Effector memory CD4-positive, alpha-beta T cell (primary cell): ENCODE results near the gene PVRIG.
A peak's percentile ranks its signal among the peaks of the same experiment; 100 is the strongest.
"Not testable (repeated sequence)": the region's sequence is repeated elsewhere in the genome, so short reads cannot be mapped to it uniquely, and the experiment has no call there.

ENCODE experiments used
- DNase-seq, 3 donors: peaks; one replicate each; pipeline ENCODE4 v3.0.0-alpha.2; 2020
- H3K27ac ChIP-seq: 2 replicates; pipeline ENCODE4 v1.7.0; 2013; ENCODE audit warnings: mild to moderate bottlenecking, low read length, moderate library complexity; ENCODE audit not compliant: insufficient read depth, poor library complexity, severe bottlenecking
- H3K27me3 ChIP-seq: replicated peaks from 2 replicates; pipeline ENCODE4 v1.7.0; 2013; ENCODE audit warnings: mild to moderate bottlenecking, low read length; ENCODE audit not compliant: insufficient read depth, control insufficient read depth, poor library complexity, severe bottlenecking
- H3K36me3 ChIP-seq: 2 replicates; pipeline ENCODE4 v1.7.0; 2013; ENCODE audit warnings: mild to moderate bottlenecking, low read length, moderate library complexity; ENCODE audit not compliant: control insufficient read depth, insufficient read depth
- H3K4me1 ChIP-seq: 2 replicates; pipeline ENCODE4 v1.7.0; 2013; ENCODE audit warnings: low read length, mild to moderate bottlenecking; ENCODE audit not compliant: control insufficient read depth, insufficient read depth, poor library complexity, severe bottlenecking
- H3K4me3 ChIP-seq: 2 replicates; pipeline ENCODE4 v1.7.0; 2013; ENCODE audit warnings: low read length, low read depth, mild to moderate bottlenecking; ENCODE audit not compliant: insufficient read depth, poor library complexity, severe bottlenecking
- H3K9me3 ChIP-seq: 2 replicates; pipeline ENCODE4 v1.7.0; 2013; ENCODE audit warnings: mild to moderate bottlenecking, low read length, moderate library complexity; ENCODE audit not compliant: control insufficient read depth
- total RNA-seq, 3 donors: gene quantifications; one replicate each; lab custom pipeline; 2026; lab: John Stamatoyannopoulos, UW

The PVRIG gene
- total RNA-seq, result 0.26 to 0.77 (median 0.35) reads per million in 3 donors

- Histone ChIP-seq H3K4me1 (peaks cover 34% of the 10 kb centered on the region), H3K27ac (peak within 1 kb of the TSS; percentile 96), H3K4me3 (peak within 1 kb of the TSS; percentile 81)
- H3K9me3 ChIP-seq, H3K27me3 ChIP-seq, H3K36me3 ChIP-seq: not testable (repeated sequence)
- peak in 1 of 3 donors; percentile 10 for DNase-seq
Measured at GRCh38 chr7:100219801-100220585, at the start of gene PVRIG. PVRIG (plus strand) TSS chr7:100219949; CDS start chr7:100219971, 22 bp downstream.

DNA sequence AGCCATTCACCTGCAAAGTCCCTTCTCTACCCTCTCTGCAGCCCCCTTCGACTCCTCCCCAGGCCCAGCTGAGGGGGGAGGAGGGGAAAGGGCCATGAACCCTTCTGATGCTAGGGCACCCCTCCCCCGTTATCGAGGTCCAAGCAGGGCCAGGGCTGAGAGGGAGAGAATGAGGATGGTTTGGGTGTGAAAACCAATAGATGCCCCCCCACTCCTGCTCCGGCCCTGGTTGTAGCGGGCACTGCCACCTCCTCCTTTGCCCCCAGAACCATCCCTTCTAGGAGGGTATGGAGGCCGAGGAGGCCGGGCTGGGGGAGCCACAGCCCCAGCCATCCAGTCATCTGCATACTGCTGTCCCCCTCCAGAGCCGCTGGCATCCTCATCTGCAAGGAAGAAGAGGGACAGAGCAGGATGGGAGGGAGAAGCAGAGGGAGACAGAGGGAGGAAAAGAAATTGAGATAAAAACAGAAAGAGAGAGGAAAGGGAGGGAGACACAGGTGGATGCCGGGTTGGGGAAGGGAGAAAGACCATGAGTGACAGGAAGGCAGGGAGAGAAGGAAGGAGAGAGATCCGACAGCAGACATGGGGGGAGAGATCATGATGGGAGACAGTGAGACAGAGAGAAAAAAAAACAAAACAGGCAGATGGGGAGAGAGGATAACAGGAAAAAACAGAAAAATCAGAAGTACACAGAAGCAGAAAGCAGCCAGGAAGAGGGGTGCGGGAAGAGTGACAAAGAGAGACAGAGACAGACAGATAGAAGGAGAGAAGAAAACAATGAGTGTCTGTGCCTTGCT is 49.5 kb upstream of the PVRIG start:
- H3K9me3 ChIP-seq, result no peaks in the 10 kb centered on the region
- H3K4me1 ChIP-seq, result peaks cover 41% of the 10 kb centered on the region
- H3K36me3 ChIP-seq, result no peaks in the 10 kb centered on the region
- H3K4me3 ChIP-seq, result no peak overlapping the region
- H3K27ac ChIP-seq, result peak overlapping the region; percentile 11
- no peak for DNase-seq
- no peaks in the 10 kb centered on the region for H3K27me3 ChIP-seq

DNA sequence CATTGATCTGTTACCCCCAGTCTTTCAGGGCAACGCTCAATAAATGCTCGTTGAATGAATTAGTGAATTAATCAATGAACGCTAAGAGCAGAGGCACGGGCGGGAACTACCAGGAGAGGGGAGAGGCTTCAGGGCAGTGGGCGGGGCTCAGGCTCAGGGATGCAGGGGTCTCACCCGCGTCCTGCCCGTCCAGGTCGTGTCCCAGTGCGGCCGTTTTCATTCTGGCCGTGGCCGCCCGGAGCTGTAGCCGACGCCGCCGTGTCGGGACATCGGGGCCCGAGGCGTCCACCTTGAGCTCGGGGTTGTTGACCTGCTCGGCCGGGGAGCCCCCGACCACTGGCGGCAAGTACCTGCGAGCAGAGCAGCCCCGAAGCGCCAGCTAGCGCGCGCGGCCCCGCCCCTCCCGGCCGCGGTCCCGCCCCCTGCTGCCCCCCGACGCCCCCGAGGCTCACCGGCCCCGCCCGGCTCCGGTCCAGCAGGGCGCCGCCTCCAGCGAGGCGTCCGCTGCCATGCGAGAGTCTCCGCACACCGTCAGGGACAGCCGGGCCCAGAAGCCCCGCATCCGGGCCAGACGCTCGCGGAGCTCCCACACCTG is 48.6 kb upstream of the PVRIG start:
- Histone ChIP-seq H3K4me1 (peaks cover 37% of the 10 kb centered on the region), H3K27ac (no peak overlapping the region), H3K36me3 (no peaks in the 10 kb centered on the region), H3K27me3 (no peaks in the 10 kb centered on the region), H3K9me3 (no peaks in the 10 kb centered on the region), H3K4me3 (peak overlapping the region; percentile 52)
- DNase-seq, result peak; percentile 18 to 37 (median 30)

- Histone ChIP-seq H3K4me3 (peak overlapping the region; percentile 37), H3K9me3 (no peaks in the 10 kb centered on the region), H3K36me3 (no peaks in the 10 kb centered on the region), H3K4me1 (peaks cover 31% of the 10 kb centered on the region), H3K27ac (no peak overlapping the region), H3K27me3 (no peaks in the 10 kb centered on the region)
- DNase-seq, result peak in 1 of 3 donors; percentile 13
Measured at GRCh38 chr7:100171840-100172239, 47.9 kb upstream of the PVRIG start.

DNA sequence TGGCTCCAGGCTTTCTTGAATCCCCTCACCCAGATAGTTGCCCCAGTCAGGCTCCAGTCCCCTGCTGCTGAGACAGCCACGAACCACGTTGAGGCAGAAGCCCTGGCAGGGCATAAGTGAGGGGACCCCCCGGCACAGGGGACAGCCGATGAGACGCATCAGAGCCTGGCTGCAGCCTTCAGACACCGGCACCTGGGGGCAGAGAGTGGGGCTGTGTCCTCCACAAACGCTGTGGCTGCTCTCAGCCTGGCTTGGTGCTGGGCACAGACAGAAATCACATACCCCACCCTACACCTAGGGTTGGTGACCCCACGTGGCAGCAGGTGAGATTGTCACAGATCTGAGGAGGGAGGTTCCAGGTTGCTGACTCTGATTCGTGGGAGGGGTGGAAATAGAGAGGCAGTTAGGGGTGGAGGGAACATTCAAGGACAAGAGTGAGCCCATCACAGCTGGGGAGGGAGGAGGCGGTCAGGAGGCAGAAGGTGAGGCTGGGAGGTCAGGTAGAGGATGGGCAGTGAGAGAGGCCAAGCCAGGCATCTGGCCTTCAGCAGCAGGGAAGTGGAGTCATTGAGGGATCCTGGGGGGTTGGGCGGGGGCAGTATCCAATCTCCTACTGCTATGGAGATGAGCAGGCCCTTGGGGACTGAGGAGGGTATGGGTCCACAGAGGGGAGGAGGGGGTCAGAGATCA is 45.8 kb upstream of the PVRIG start:
- Histone ChIP-seq H3K27me3 (no peaks in the 10 kb centered on the region), H3K36me3 (no peaks in the 10 kb centered on the region), H3K9me3 (no peaks in the 10 kb centered on the region), H3K4me3 (no peak overlapping the region), H3K4me1 (peaks cover 19% of the 10 kb centered on the region), H3K27ac (no peak overlapping the region)
- DNase-seq, result no peak

DNA sequence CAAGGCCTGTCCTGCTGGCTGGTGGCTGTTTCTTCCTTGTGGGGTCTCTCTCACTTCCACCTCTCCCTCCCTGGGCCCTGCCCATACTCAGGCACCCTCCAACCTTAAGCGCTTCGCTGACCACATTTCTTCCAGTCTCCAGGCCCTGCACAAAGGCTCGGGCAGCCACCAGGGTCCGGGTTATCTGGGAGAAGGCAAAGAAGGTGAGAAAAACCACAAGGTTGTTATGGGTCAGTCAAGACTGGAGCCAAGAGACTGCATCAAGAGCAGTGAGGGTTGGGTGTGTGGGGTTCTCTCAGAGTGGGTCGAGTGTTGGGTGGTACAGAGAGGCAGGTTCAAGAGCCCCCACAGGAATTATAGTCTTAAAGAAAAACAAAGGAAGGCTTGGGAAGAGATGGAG is 45.2 kb upstream of the PVRIG start:
- Histone ChIP-seq H3K4me1 (peaks cover 16% of the 10 kb centered on the region), H3K27me3 (no peaks in the 10 kb centered on the region), H3K36me3 (no peaks in the 10 kb centered on the region), H3K4me3 (no peak overlapping the region), H3K27ac (no peak overlapping the region), H3K9me3 (no peaks in the 10 kb centered on the region)
- DNase-seq, result no peak

- Histone ChIP-seq H3K9me3 (no peaks in the 10 kb centered on the region), H3K27me3 (no peaks in the 10 kb centered on the region), H3K36me3 (no peaks in the 10 kb centered on the region), H3K4me3 (no peak overlapping the region), H3K4me1 (peaks cover 17% of the 10 kb centered on the region), H3K27ac (no peak overlapping the region)
- DNase-seq, result no peak
Measured at GRCh38 chr7:100175296-100175935, 44.3 kb upstream of the PVRIG start.

DNA sequence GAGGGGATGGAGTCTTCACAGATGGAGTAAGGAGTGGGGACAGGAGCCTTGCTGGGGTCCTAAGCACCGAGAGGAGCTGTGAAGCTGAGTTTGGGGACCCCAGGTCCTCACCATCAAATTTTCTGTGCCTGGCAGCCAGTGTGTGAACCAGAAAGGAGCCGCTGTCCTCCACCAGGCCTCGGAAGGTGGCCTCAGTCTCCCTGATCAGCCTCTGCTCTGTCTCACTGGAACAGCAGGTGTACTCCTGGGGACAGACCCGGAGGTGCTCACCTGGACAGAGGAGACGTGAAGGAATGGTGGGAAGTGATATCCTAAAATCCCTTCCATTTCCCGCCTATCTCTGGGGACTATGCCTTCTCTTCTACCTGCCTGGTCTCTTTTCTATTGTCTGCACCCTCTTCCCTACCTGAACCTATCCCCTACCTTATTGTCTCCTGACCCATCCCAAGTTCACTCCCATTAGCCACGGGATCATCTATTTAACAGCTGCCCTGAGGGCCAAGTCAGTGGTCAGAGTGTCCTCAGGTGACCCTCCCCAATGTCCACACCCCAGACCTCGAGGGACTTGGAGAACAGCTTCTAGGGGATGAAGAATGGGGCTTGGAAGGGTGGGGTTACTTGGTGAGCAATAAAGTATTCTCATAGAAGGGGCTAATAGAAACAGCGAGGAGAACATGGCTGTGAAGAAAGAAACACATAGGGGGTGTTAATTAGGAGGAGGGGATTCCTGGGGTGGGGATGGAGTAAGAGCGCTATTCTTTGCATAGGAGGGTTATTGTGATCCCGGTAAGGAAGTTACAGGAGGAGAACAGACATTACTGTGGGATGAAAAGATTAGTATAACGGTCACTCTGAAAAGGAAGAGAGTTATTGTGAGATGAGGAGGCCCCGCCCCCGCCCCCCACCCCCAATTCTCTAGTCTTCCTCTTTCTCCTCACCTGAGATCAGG is 43.4 kb upstream of the PVRIG start:
- H3K27me3 ChIP-seq, result no peaks in the 10 kb centered on the region
- H3K36me3 ChIP-seq, result no peaks in the 10 kb centered on the region
- H3K4me3 ChIP-seq, result peak overlapping the region; percentile 66
- H3K9me3 ChIP-seq, result no peaks in the 10 kb centered on the region
- peak overlapping the region; percentile 2 for H3K27ac ChIP-seq
- H3K4me1 ChIP-seq, result peaks cover 15% of the 10 kb centered on the region
- DNase-seq, result no peak
